CD4-positive, alpha-beta T cell treated with Interleukin-1 beta for 1 hour (primary cell): ENCODE measurements around the gene MTCH1.

Experiments used
- DNase-seq, 2 donors: peaks; one replicate each; pipeline ENCODE4 v3.0.0-alpha.2; 2020 to 2022

Gene MTCH1

DNA sequence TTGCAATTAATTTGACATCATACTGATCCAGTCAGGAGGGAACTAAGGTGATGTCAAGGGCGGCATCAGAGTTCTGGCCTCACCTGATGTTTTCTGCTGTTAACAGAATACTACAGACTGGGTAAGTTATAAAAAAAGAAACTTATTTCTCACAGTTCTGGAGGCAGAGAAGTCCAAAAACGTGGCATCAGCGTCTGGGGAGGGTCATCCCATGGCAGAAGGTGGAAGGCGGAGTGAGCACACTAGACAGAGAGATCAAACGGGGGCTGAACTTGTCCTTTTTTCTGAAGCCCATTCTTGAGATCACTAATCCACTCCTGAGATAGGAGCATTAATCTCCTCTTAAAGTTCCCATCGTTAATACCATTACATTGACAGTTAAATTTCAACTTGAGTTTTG, 3.3 kb upstream of the MTCH1 start:
- no peak for DNase-seq

DNA sequence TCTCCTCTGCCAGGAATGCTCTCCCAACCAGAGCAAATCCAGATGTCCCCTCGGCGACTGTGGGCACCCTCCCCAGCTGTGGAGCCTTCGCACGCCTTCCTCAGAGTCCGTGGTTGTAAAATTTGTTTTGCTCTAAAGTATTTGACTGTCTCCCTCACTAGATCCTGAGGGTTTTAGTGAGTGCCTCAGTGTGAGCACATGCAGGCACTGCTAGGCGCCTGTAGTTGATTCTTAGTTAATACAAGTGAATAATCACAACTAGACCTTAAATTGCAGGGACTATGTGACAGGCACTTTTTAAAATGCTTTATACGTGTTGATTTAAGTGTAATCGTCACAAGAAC, 680 bp upstream of the MTCH1 start:
- no peak for DNase-seq

DNA sequence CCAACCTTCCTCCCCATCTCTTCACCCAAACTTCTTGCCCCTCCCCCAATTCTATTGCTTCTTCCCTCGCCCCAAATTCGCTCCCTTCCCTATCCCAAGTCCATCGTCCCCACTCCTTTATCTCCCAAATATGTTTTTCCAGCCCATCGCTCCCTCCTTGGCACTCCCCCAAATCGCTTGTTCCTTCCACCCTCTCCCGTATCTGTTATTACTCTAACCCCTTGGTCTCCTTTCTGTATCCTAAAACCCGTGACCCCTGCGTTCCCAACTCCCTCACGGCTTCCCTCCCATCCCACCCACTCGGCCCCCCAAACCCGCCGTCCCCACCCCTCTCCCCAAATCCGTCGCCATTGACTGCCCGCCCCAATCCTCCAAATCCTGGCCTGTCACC, 584 bp downstream of the MTCH1 start:
- DNase-seq = no peak

DNA sequence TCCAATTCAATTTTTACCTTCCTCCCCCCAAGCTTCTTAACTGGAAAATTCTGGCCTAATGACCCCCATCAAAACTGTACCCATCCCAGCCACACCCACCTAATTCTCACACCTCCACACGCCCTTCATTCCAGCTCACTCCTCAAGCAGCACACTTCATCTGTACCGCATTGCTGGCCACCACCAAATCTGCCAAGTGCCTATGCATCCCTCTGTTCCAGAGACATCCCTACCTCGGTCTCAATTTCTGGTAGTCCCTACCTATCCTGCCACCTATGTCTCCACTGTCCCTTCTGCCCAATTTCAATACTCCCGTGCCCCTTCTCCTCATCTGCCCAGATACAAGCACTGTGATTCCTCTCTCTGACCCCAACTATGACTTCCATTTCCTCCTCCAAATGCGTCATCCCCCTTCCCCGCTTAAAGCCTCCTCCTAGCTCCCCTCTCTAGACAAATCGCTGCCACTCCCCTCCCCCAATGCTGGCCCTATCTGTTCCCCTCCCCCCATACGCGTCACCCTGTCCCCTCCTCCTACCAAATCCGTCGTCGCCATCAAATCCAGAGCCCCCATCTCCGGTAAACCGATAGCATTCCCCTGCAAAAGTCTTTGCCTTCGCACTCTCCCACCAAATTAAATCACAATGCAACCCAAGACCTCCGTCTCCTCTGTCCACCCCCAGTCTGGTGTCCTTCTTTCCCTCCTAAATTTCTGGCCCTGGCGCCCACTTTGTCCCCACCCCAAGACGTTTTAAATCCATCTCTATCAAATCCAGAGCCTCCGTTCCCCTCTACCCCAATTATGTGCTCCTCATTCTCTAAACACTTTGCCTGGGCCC, 1.2 kb downstream of the MTCH1 start:
- peak; percentile 79 to 80 for DNase-seq

DNA sequence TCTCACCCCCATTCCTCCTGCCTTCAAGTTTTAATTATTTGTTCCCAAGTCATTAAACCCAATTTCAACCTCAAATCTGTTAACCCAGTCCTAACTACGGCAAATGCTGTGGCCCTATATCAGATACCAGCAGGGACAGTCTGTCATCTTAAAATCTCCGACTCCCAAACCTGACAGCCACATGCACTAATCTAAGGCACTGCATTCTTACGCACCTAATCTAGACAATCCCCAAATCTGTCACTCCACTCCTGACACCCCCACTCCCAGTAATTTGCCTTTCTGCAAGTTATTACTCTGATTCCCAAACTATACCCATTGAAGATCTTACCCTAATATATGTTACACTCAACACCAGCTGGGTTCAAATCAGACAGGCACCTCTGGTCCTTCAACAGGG, 2.5 kb downstream of the MTCH1 start:
- no peak for DNase-seq

DNA sequence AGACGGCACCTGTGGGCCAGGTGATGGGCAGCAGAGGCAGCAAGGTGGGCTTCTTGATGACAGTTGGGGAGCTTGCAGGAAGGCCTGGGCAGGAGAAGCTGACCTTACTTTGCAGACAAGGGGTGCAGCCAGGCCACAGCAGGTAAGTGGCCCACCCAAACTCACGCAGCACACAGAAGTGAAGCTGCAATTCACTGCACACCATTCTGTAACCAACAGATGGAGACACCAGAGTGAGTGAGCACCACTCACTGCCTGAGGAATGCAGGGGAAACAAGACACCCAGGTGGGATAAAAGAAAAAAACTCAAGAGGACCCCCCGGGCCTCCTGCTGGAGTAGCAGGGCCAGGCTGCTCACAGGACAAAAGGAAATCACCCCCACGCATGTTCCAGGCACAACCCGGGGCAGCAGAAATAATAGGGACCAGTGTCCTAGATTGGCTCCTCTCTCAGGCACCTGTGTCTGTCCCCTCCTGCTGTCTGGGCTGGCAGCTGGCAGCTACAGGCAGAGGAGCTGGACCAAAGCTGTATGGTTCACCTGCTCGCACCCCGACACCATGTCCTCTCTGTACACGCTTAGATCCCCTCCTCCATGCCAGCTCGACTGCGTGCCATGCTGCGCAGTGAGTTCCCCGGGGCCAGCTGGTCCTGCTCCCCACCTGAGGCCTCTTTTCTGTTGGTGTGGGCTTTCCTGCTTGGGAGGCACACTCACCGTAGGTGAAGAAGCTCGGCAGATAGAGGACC, 4.9 kb downstream of the MTCH1 start:
- no peak for DNase-seq

DNA sequence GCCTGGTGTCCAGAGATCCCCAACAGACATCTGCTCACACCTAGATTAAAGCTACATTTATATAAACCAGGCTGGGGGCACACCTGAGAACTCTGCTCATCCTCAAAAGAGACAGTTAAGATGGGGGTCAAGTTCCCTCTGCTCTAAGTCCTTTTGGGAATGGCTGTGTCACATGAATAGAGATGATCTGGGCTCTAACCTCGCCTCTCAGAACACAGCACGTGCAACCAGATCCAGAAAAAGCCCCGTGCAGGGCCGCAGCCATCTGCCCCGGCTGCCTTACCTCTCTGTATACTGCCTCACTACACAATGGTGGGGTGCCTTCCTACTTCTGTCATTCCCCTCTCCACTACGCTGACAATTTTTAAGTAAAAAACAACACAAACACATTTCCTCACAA, 5.9 kb downstream of the MTCH1 start:
- no peak for DNase-seq

DNA sequence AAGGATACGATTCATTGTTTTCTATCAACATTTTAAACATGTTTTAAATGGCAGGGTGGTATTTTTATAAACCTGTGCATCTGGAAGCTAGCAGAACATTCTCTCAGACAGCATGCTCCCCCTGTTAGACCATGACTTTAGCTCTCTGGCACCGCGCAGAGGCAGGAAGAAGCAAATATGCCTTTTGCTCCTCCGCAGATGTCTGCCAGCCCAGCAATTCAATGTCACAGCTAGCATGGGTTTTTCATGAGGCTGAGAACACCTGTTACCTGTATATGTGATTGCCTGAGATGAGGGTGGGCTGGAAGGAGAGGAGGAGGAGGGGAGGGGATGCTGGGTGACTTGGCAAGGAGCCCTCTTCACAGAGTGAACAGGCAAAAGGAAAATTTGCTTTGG, 6.7 kb downstream of the MTCH1 start:
- peak; percentile 41 to 46 for DNase-seq

DNA sequence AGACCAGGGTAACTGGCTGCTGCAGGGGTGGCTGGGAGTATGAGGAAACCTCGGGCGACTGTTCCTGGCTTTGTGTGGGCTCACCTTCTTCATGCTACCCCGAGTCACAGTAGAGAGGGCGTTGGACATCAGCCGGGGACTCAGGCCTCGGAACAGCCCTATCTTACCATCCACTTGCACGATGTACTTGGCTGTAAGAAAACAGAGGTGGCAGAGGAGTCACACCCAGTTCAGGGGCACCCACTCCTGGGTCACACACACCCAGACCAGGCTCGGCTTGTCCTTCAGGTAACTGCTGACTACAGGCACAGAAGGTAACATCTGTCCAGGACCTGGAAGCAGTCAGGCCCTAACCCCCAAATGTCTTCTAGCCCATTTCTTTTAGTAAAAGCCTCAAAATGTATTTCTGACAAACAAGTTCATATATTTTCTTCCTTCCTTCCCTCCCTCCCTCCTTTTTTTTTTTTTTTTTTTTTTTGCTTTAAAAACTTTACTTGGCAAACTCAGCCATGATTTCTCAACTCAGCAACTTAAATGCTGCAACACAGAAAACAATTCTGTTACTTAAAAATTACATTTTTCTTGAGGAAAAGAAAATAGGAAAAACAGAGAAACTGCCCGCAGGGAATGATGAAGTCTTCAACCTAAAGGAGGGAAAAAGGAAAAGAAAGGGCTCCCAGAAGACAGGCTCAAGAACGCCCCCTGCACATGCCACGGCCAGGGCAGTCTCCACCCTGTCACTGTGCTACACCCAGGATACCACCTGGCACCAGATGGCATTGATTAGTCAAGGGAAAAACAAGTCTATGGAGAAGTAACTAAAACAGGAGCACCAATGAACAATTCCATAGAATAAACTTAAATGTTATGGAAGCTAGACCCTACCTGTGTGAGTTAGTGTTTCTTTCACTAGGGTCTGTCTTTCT, 7.3 kb downstream of the MTCH1 start:
- DNase-seq = no peak

DNA sequence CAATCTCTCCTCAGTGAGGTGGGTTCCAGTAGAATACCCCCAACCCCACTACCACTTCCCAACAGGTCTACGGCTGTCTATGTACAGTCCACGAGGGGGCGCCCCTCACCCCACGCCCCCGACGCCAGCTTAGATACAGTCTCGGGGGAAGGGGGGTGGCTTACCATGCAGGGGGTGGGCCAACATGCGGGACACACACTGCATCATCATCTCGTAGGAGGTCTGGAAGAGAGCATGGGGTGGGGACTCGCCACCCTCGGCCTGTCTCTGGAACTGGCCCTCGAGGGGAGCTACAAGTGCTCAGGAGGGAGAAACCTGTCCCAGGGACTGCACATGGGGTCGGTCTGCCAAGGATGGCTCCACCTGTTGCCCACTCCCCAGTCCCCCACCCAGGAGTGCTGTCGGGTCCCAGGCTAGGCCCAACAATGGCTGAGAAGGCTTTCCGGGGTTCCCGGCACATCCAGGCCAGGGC, 8.5 kb downstream of the MTCH1 start:
- DNase-seq = no peak

DNA sequence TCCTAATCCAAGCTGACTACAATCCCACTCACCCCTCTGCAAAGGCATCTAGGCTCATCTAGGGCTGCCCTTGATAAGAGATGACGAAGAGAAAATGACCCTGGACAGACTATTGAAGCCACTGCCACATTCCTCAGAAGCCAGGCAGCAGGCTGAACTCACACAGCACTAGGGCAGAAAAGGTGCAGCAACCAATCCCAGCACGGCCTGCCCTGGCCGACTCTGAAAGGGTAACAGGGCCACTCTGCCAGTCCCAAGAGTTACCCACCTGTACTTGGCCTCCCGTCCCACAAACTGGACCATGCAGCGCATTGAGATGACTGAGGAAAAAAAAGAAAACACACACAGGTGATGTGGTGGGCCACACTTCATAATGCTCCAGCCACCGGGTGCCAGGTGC, 9.1 kb downstream of the MTCH1 start:
- no peak for DNase-seq

DNA sequence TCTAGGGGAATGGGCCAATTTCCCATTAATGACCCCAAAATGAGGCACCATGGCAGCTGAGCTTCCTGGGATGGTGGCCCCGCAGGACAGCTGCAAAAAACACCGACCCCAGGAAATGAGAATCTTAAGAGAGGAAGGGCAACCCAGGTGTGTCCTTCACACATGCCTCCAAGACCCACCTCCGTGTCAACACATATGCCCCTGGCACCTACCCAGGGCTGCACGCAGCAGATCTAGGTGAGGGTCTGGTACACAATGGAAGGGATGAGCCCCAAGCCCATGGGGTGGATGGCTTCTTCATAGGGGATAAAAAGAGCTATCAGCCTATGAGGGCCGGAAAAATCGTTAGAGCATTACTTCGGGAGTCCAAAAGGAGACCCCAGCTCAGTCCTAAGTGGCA, 9.5 kb downstream of the MTCH1 start:
- DNase-seq = no peak

DNA sequence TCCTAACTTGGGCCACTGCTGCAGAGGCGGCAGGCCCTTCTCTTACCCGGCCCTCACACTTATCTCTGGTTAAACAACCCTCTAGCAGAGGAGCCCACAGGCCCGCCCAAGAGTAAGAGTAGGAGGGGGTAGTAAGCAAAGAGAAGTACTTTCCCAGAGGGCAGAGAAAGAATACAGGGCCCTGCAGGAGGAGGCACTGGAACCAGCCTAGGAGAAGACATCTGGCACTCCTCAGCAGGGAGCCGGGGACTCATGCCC, 10.1 kb downstream of the MTCH1 start:
- no peak for DNase-seq

DNA sequence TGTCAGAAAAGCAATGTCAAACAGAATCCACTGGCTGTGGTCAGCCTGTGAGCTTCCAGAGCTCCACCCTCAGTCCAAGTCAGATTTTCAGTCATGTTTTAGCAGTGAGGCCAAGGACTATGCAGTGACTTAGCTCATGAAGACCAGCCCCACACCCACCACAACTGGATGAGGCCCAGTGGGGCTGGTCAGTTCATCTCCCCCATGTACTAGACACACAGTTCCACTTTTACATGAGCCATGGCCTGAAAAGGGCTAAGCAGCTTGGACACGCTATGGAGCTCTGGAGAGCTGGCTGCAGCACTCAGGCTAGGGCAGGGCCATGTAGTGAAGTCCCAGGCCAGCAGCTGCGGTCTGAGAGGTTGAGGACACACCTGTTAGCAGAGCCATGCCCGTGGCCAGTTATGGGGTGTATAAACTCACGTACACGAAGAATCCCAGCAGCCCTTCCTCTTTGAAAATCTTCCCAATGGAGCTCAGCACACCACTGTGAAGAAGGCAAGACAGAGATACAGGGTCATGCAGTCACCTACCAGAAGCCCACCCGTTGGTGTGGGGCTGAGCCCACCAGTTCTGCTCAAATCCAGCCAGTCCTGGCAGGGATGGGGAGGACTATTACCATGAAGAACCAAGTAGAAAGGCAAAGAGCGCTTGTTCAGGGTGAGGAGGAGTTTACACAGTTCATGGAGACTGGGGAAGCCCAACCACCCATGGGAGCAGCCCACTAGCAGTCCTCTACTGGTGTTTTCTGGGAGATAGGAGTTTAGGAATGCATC, 10.6 kb downstream of the MTCH1 start:
- no peak for DNase-seq

DNA sequence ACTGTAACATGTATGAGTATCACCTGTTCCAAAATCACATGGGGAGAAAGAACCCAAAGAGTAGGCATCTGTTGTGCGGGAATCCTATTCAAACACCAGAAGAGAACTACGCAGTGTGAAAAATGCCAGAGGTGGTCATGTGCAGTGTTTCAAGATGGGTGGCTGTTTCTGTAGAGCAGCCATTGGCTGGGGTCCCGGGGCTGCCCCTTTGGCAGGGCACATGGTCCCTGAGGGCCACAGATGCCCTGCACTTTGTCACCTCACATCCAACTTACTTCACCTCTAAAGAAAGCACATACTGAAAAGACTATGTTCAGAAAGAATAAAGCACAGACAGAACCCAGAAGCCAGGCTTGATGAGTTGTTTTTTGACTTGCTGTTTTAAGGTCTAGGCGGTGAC, 12.3 kb downstream of the MTCH1 start:
- DNase-seq = no peak

DNA sequence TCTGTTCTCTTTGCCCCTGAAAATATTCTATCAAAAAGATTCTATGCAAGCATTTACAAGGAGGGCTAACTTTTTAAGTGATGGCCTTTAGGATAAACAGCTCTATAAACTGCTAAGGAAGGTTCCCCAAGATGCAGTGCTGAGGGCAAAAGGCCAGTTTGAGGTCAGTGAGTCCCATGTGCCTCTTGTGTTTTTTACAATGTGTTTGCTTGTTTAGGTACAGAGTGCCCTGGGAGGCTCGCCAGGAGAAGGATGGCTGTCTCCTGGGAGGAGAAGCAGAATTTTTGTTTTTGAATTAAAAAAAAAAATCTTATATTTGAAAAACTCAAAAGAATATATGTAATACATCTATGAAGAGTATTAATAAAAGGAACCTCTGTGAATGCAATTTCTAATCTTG, 12.8 kb downstream of the MTCH1 start:
- no peak for DNase-seq

DNA sequence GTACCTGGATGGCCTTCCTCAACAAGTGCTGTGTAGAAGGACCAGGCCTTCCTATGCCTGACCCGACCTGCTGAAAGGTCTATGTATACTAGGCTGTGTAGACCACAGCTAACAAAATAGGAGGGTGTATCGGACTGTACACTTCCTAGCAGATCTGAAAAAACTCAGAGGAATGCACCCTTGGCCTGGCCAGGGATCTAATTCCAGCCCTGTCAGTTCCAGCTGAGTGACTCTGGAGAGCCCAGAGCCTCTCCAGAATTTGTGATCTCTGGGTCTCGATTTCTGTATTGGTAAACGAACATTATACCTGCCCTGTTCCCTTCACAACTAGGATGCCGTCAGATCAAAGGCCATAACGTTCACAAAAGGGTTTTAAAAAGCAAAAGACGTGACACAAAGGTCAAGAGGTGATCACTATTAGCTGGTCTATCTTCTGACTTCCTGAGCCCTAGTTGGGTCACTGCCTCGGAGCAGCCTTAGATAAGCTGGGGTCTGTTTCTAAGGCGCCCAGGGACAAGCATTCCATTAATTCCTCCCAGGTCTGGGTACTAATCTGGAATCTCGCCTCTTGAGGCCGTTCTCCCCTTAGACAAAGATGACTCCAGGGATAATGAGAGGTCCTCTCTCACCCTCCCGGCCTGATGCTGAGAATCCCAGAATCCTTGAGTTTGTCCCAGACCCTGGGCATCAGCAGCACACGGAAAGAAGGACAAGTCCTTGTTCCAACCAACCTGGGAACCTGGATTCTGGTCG, 13.9 kb downstream of the MTCH1 start:
- DNase-seq = no peak

DNA sequence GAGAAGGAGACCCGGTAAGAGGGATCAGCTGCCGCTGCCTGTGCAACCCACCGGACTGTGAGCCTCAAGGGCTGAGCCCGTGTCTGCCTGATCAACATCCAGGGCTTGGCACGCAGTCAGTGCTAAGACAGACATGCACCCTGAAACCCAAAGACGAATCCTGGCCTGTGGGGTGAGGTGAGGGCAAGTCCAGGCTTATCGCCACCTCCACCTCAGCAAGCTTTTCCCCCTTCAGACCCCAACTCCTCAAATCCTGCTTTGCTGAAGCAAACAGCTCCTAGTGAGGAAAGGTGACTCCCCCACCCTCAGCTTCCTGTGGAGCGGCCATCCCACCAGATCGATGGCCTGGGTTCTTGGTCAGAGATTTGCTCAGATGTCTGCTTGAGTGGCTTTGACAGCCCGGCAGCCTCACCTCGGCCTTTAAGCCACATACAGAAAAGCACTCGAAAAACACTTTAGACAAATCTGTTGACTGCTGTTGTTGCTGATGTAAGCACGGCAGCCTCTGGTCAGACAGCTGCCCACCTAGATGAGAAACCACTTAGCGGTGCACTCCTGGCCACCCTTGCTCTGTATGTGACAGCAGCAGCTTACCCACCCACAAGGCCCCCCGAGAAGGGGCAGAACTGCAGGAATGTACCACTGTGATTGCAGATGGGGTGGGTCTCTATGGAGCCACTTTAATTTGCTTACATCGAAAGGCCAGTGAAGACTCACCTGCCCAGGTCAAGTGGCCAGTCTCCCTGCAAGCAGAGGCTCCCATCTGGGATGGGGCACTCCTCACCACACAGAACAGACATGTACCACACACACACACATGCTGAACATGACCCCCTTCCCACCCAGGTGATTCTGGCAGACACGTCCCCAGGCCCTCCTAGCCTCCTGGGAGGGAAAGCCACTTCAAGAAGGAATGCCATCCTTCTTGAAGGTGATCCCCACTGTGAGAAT, 14.8 kb downstream of the MTCH1 start:
- DNase-seq = no peak

DNA sequence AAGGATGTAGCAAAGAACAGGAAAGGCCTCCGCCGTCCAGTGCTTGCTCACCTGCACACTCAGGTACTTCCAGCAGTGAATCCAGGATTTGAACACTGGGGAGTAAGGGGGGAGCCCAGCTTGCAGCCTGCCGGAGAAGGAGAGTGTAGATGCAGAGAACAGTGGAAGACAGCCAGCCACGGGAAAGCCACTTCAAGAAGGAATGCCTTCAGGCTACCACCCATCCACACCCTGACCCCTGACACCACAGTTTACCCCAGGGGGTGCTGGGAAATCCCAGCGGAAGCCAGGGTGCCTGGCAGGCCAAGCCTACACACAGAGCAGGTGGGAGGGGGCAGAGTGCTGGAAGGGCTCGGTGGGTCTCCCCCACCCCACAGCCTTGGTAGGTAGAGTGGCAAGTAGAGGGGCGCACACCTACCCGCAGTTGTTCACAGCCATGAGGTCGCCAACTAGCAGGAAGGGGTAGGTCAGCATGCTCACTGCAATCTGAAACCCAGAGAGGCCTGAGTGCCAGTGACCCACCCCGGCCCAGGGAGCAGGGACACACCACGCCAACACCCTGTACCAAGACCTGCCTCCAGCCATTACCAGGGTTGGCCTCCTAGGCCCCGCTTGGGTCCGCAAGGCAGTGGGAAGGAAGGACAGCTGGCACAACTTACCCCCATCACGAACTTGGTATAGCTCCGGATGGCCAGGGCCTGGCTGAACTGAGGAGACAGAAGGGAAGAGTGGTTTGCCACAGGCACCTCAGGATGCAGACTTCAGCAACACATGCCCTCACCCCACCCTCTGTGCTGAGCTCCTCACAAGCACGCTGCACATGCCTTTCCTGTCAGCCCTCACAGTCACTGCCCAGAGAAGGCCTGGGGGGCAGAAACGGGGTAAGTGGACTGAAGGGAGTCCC, 15.8 kb downstream of the MTCH1 start:
- no peak for DNase-seq

DNA sequence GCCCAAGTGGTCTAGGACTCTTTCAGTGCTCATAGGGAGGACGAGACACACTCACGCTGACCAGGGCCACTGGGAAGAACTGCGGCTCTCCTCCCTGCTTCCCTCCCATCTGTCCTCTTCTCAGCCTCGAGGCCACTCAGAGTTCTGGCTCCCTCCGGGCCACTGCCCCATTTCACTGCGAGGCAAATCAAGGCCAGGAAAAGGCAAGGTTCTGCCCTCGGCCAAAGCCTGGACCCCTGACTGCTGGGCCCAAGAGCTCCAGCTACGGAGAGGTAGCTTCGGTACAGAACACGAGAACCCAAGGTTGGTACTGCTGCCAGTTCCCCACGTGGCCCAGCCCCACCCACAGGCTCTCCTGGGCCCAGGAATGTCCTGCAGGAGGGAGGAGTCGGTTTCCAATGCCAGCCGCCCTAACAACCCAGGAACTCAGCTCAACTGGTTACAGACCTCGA, 16.7 kb downstream of the MTCH1 start:
- no peak for DNase-seq
